ENCODE measurements around the gene EPM2A.

- TF ChIP-seq CTCF (IDR thresholded peaks at IDR 0.05): no peak
- no peak for TF ChIP-seq POLR2A (IDR thresholded peaks at IDR 0.05)
Observed at GRCh38 chr6:145733207-145733606, 2.1 kb downstream of the EPM2A start.
